SK-N-MC (cell line): Measurements from ENCODE around the gene HOATZ.

Experiments
- EZH2 ChIP-seq: fragments of 200-600 bp; sonication (generic); IDR thresholded peaks from one replicate; pipeline ENCODE4 v1.6.1; 2017; ENCODE audit warnings: antibody characterized with exemption
- FOXP2 ChIP-seq: optimal IDR thresholded peaks from 2 replicates; pipeline ENCODE3; 2011; ENCODE audit warnings: mild to moderate bottlenecking, moderate library complexity; ENCODE audit not compliant: insufficient read depth; ENCODE audit errors: extremely low read length, control extremely low read depth
- POLR2AphosphoS5 ChIP-seq: IDR thresholded peaks from 2 replicates; pipeline ENCODE4 v1.6.1; 2012; ENCODE audit warnings: mild to moderate bottlenecking, low read depth, low read length, borderline replicate concordance

- TF ChIP-seq EZH2 (no peak), FOXP2 (no peak), POLR2AphosphoS5 (no peak)
Observed at GRCh38 chr11:111554532-111554931, 40.0 kb downstream of the HOATZ start.
